ENCODE data around the gene FANCE.
"Not testable (repeated sequence)": the region's sequence is repeated elsewhere in the genome, so short reads cannot be mapped to it uniquely, and the experiment has no call there.

The FANCE gene

DNA sequence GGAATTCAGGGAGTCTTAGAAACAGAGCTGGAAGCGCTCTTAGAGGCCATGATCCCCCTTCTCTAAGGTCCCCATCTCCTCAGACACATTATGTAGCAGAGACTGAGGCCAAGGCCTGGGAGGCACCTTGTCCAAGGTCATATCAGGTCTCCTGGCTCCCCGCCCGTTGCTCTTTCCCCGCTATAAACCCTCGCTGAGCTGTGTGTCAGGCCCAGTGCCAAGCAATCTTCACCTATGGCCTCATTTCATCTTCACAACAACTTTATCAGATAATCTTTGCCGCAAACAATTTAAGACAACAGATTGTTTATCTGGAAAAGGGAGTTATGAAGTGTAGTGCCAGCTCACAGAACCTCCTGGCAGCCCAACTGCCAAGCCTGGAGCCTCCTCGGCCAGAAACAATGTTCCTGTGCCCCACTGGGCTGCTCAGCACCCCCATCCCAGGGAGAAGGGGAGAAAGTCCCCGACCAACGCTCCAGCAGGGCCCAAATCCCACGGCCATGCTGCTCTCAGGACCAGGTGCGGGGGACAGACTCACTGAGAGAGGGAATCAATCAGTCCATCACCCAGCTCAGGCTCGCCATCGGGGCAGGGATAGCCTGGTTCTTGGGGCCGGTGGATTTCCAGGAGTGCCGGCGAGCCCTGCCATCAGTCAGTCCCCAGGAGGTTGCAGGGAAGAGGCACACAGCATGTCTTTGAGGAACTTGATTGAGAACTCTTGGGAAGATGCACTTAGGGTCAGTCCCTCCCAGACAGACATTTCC is 16.9 kb upstream of the FANCE start:
- no peak for DNase-seq

DNA sequence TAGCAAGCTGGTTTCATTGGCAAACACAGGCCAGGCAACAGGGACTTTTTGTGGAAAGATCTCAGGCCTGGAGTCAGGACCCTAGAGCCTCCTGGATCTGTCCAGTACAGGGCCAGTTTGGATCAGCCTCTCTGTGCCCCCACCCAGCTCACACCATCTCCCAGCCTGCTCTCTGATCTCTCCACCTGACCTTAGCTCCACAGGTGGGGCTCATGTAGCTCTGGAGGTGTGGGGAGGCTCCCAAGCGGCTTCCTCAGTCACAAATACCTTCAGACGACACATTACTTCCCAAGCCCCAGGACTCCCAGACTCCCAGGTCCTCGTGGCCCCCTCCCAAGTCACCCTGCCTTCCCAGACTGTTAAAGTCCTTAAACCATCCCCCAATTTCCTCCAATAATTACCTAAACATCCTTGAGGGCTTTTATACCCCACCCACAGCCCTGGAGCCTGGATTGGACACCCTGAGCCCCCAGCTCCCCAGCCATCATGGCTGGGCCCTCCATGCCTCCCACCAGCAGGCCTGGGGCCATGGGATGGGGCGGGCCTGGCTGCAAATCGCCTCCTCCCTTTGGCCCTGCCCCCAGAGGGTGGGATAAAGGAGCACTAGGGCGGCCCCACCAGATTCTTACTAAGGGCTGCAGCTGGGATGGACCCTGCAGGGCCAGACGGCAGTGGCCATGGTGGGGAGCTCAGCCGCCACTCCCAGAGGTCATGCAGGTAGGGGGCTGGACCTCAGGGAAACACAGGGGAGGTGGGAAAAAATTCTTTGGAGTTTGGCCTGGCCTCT is 15.9 kb upstream of the FANCE start:
- no peak for DNase-seq

- not testable (repeated sequence) for DNase-seq
Observed at GRCh38 chr6:35438378-35439065, 13.6 kb upstream of the FANCE start.

DNA sequence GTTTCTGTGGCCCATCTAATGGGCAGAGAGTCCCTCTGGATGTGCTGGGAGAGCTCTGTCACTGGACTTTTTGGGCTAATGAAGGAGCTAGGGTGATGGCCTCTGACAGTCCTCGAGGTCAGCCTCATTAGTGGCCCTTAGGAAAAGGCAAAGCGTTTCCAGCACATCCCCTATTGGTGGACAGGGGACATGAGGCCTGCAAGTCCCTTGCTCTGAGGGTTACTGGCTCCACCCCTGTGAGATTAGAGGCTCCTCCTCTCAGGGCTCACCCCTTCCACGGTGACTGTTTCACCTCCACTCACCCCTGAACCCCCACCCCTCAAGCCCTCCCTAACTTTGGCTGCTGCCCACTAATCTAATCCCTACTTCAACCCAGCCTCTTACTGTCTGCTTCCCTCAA is 12.8 kb upstream of the FANCE start:
- DNase-seq = no peak

- DNase-seq = no peak
Observed at GRCh38 chr6:35441205-35441604, 10.9 kb upstream of the FANCE start.

DNA sequence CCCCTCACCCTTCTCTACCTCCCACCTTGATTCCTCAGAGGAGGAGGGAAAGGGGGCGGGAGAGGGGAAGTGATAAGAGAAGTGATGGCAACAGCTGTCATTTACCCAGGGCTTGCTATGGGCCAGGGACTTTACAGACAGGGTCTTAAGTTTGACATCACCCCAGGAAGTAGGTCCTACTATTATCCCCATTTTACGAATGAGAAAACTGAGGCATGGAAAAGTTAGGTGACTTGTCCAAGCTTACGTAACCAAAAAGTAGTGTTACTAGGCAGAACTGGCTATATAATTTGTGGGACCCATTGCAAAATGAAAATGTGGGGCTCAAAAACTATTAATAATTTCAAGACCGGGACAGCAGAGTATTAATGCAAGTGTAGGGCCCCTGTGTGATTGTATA is 10.5 kb upstream of the FANCE start:
- no peak for DNase-seq

DNA sequence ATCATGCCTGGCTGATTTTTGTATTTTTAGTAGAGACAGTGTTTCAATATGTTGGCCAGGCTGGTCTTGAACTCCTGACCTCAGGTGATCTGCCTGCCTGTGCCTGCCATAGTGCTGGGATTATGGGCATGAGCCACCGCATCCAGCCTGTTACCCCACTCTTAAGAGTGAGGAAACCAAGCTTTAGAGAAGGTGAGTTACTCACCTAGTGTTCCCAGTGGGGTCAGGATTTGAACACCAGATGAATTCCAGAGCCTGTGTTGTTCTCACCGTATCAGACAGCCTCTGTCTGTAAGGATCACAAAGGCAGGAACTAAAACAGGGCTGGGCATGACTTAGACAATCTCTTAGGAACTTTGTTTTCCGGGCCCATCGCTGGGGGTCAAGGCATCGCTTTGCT is 9.4 kb upstream of the FANCE start:
- DNase-seq = no peak

DNA sequence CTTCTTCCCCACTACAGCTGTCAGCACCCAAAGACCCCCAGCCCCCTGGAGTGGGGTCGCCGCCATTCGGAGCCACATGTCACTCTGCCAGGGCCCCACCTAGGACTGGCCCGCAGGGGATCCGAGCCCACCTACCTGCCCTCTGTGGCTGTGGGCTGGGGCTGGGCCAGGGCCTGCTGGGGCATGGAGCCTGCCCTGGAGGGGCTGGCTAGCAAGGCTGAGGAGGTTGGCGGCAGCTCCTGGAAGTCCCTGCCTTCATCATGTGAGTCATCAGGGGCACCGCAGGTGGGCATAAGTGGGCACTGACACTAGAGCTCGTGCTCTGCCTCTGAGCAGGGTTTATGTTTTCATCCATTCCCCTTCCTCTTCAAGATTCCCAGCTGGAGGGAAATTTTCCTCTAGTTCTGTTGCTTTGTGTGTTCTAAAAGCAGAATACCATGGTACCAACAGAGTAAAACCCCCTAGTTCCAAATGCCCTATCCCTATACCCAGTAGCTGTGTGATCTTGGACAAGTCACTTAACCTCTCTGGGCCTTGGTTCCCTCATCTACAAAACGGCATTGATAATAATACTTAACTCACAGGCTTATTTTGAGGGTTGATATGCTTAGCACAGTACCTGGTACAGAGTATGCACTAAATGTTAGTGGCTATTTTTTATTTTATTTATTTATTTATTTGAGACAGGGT is 8.7 kb upstream of the FANCE start:
- no peak for DNase-seq

DNA sequence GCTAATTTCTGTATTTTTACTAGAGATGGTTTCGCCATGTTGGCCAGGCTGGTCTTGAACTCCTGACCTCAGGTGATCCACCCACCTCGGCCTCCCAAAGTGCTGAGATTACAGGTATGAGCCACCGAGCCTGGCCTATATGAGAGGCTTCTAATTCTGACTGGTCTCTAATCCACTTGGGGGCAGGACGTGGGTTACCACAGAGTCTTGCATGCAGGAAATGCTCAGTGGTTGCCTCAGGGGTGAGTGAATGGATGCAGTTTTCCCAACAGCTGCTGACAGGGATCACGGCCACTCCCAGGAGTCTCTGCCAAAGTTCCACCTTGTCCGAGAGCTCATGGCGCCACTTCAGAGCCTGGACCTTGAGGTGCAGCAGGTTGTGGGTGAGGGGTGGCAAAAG is 6.4 kb upstream of the FANCE start:
- DNase-seq = no peak

GRCh38 chr6:35448191-35448590 is 3.9 kb upstream of the FANCE start:
- peak; percentile 23 for DNase-seq

DNA sequence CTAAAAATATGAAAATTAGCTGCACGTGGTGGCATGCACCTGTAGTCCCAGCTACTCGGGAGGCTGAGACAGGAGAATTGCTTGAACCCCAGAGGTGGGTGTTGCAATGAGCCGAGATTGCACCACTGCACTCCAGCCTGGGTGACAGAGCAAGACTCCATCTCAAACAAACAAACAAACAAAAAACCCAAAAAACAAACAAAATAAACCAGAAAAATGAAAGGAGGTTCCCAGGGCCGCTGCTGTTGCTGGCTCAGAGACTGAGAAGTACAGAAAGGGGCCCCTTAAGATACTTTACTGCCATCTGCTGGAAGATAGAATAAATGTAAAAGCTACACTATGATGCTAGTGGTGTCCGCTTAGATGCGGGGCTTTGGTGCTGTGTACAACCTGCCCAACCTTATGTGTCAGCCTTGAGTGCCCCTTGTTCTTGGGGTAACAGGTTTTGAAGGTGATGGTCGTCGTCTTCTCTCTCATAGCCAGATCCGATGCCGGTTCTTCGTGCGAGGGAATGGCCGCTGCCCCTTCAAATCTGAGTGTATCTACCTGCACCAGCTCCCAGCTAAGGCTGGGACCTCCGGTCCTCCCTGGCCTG is 2.8 kb upstream of the FANCE start:
- peak; percentile 59 for DNase-seq

DNA sequence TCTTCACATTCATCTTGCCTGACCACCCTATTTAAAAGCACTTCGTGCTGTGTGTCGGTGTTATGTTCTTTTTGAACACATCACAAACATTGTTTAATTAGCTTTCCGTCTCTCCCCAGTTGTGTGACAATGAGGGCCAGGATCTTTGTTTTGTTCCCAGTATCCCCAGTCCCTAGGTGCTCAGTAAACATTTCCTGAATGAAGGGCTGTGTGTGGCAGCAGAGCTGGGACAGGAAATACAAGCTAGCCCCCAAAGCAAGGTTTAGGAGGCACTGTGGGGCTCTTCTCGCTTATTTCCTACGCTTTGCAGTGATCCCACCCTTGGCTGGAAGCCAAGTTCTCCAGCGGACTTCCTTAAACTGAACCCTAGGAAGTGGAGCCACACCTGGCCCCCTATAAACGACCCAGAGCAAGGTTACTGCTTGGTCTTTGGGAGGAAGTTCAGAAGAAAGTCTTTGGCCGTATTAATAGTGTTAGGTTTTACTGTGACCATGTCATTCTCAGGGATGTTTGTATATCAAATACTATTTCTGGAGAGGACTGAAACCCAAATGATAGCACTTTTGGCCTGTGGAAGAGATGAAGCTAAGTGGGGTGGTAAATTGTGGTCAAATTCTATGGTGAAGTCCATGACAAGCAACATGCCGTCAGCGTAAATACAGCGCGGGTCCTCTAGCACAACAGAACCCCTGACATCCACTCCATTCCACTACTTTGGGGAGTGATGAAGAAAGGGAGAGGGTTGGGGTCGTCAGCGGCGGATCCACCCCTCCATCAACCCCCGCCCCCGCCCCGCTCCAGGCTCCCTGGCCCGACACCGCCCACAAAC is 570 bp upstream of the FANCE start:
- DNase-seq = no peak

DNA sequence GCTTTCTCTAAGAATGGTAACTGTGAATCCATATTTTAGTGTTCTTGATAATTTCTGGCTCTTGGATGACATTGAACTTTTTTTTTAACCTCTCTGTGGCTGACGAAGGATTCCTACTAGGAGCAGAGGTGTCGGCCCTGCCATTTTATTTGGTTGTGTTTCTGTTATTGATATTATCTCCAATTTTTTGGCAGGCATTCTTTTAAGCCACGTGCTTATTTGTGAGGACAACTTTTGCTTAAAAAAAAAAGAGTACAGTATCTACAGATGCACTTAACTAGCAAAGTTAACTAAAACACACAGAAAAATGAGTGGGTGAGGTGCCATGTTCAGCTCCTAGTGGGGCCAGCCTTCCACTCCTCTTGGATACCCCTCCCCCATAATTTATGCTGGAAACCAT is 1.1 kb downstream of the FANCE start:
- no peak for DNase-seq

- DNase-seq = no peak
Observed at GRCh38 chr6:35454391-35455110, 2.4 kb downstream of the FANCE start.

DNA sequence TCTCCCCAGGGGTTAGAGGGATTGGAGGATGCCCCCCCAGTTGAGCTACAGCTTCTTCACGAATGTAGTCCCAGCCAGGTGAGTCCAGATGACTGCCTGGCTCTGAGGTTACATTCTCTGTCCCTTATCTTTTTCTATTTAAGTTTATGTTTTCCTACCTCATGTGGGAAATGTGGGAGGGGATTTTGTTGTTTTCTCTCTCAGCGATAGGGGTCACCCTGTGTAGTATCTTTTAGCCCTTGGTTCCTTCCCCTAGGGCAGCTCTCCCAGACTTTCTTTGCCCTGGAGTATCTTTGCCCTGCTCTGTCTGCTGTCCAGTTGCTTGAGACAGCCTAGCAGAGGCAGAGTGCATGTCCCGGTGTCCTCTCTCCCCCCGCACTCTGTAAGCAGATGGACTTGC is 5.8 kb downstream of the FANCE start:
- no peak for DNase-seq

- no peak for DNase-seq
Observed at GRCh38 chr6:35461270-35461669, 9.1 kb downstream of the FANCE start.

GRCh38 chr6:35463292-35463691 is 11.2 kb downstream of the FANCE start:
- no peak for DNase-seq

GRCh38 chr6:35465646-35466045 is 13.5 kb downstream of the FANCE start:
- DNase-seq = no peak

DNA sequence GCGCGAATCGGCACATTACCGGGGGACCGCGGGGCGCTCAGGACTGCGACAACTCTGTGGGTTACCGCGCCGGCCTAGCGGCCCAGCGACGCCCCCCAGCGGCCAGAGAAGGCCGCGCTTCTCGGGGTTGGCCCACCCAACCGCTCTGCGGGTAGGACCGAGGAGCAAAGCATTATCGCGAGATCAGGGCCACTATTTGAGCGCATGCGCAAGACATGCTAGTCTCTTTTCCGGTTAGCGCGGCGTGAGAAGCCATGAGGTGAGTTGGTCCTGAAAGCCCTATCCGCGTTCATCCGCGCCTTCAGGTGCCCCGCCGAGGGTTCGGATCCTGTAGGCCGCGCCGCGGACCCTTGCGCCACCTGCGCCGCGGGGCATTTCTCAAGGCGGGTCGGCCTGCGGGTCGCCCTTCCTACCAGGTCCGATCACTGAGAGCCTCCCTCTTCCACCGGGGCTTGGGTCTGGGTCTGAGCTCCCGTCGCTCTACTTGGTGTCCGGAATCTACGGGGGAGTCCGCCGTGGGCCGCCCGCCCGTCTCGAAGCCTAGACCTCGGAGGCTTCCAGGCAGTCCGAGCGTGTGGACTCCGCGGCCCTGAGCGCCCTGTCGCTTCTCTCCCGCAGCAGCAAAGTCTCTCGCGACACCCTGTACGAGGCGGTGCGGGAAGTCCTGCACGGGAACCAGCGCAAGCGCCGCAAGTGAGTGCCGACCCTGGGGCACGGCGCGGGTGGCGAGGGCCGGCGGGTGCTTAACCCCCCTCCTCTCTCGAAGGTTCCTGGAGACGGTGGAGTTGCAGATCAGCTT is 16.2 kb downstream of the FANCE start, which contains the start of gene RPL10A:
RPL10A (plus strand) TSS at position 221 of the 799 bp plus-strand sequence; CDS start at position 255, 34 bp downstream.
- peak; percentile 94 for DNase-seq

Measured in NCI-H2171 (cell line).